ENCODE results near the gene NEURL1.

NEURL1 gene

GRCh38 chr10:103633846-103634245 is 140.3 kb downstream of the NEURL1 start:
- TF ChIP-seq, protein P1, sequence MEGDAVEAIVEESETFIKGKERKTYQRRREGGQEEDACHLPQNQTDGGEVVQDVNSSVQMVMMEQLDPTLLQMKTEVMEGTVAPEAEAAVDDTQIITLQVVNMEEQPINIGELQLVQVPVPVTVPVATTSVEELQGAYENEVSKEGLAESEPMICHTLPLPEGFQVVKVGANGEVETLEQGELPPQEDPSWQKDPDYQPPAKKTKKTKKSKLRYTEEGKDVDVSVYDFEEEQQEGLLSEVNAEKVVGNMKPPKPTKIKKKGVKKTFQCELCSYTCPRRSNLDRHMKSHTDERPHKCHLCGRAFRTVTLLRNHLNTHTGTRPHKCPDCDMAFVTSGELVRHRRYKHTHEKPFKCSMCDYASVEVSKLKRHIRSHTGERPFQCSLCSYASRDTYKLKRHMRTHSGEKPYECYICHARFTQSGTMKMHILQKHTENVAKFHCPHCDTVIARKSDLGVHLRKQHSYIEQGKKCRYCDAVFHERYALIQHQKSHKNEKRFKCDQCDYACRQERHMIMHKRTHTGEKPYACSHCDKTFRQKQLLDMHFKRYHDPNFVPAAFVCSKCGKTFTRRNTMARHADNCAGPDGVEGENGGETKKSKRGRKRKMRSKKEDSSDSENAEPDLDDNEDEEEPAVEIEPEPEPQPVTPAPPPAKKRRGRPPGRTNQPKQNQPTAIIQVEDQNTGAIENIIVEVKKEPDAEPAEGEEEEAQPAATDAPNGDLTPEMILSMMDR (IDR thresholded peaks at IDR 0.05) = no peak
- no peak overlapping the region for H3K4me3 ChIP-seq
- DNase-seq (ENCODE audit: low spot score) = no peak
- no peak overlapping the region for H3K27ac ChIP-seq

- DNase-seq (ENCODE audit: low spot score) = no peak
- Histone ChIP-seq H3K27ac (peak overlapping the region in 1 of 2 donors; percentile 34), H3K4me3 (no peak overlapping the region)
- TF ChIP-seq, protein P1 (IDR thresholded peaks at IDR 0.05) = no peak
Measured at GRCh38 chr10:103635580-103635979, 142.1 kb downstream of the NEURL1 start.

GRCh38 chr10:103636492-103636891 is 143.0 kb downstream of the NEURL1 start:
- no peak for DNase-seq (ENCODE audit: low spot score)
- H3K27ac ChIP-seq = peak overlapping the region; percentile 87 to 92
- TF ChIP-seq, protein P1 (IDR thresholded peaks at IDR 0.05) = no peak
- peak overlapping the region; percentile 5 for H3K4me3 ChIP-seq

- TF ChIP-seq, protein P1 (IDR thresholded peaks at IDR 0.05) = no peak
- peak overlapping the region; percentile 87 to 92 for H3K27ac ChIP-seq
- H3K4me3 ChIP-seq = peak overlapping the region; percentile 5
- no peak for DNase-seq (ENCODE audit: low spot score)
Measured at GRCh38 chr10:103637011-103637410, 143.5 kb downstream of the NEURL1 start.

GRCh38 chr10:103637927-103638557 is 144.5 kb downstream of the NEURL1 start:
- peak; percentile 98 for DNase-seq (ENCODE audit: low spot score)
- TF ChIP-seq, protein P1 (IDR thresholded peaks at IDR 0.05) = no peak
- H3K27ac ChIP-seq = peak overlapping the region; percentile 87 to 92
- H3K4me3 ChIP-seq = peak overlapping the region; percentile 51

DNA sequence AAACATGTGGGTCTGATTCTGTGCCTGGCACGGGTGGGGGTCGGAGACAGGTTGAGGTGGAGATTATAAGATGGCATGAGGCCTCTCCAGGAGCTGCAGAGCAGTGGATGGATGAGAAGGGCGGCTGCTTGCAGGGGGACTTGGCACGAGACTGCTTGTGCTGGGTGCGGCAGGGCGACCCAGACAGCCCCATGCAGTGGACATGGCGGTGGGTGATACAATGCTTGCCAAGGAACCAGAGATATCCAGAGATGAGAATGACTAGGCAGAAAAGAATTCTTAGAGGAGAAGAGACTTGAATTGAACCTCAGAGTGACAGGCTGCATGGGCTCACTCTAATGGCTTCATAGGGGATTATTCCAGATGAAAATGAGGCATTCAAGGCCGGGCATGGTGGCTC is 145.4 kb downstream of the NEURL1 start:
- no peak for DNase-seq (ENCODE audit: low spot score)

More for the DNA sequence above, 145.4 kb downstream of the NEURL1 start:
- TF ChIP-seq, protein P1 (IDR thresholded peaks at IDR 0.05) = no peak
- H3K4me3 ChIP-seq = no peak overlapping the region
- peak overlapping the region; percentile 87 to 92 for H3K27ac ChIP-seq

All from coronary artery (tissue), 2 donors.